DMS79 treated with DMSO at 0.1 percent for 48 hours (cell line): ENCODE data around the gene HYKK.
A peak's percentile ranks its signal among the peaks of the same experiment; 100 is the strongest.
"Not testable (repeated sequence)": the region's sequence is repeated elsewhere in the genome, so short reads cannot be mapped to it uniquely, and the experiment has no call there.

Experiments
- DNase-seq: peaks from one replicate; lab custom pipeline; 2025; lab: John Stamatoyannopoulos, UW

The HYKK gene

DNA sequence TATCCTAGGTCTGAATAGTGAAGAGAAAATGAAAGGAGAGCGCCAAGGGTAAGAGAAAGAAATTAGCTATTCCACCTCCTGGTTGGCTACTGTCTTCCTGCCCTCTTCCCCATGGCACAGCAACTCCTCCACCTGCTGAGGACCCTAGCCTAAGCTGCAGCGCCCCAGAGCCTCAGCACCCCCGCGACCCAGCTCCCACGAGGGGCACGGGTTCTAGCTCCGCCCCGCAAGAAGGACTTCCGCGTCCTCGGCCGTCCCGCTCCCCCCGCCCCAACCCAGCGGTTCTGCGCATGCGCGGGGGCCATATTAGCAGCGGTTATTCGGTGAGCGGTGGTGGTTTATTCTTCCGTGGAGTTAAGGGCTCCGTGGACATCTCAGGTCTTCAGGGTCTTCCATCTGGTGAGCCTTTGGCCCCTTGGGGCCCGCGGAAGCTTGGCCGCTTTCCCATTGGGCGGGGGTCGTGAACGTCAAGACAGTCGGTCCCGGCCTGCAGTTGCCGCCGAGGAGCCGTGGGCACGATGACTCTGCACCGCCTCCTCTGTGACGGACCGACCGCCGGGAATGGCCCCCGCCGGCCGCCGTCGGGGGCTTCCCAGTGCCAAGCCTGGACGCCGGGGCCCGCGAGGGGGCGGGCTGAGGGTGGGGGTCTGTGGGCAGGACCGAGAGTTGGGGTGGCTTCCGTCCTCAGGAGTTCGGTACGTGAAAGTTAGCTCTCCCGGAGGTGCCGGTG, 32.9 kb downstream of the HYKK start, which contains the start of gene PSMA4:
PSMA4 (plus strand) TSS at position 304 of the 730 bp plus-strand sequence. CDS start 1,484 bp downstream, outside the sequence.
- DNase-seq: peak; percentile 44

DNA sequence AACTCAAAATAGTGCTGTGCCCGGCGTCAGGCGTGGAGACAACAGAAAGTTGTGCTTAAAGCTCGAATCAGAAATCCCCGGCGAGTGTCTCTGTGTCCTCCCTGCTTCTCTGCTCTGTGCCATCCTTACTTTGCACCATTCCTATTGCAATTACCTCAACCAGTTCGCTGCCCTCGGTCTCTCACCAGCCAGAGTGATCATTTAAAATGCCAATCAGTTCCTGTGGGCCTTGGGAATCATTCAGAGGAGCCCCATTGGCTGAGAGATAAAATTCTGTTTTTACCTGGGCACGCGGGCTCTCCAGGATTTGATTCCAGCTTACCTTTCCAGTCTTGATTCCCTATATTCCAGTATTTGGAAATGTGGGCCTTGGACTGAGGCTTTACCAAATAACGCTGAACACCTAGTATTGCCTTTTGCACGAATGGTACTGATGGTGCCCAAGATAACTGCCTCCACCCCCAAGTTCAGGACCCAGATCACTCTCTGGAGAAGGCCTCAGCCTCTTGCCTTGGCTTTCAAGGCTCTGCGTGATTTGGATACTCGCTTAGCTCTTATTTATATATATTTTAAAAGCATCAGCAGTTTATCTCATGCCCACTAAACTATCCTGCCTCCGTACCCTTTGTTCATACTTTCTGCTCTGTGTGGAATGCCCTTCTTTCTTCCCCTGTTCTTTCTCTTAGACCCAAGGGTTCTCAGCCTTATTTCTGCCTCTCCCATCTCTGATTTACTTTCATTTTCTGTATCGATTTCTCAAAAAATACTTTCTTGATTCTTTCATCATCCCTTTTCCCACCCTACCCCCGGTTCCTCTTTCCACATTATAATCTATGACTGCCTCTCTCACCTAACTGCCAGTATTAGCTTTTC, 33.7 kb downstream of the HYKK start:
- no peak for DNase-seq

DNA sequence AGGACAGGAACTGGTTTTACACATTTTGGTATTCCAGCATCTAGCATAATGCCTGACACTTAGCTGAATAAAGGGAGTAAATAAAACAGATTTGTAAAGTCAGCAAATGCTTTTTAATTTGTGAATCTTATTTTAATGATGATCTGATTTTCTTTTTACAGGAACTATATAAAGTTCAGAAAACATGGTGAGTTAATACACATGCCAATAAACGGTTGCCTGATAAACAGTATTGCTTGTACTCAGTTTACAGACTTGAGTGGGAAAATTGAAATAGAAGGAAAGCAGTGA, 34.3 kb downstream of the HYKK start:
- no peak for DNase-seq

DNA sequence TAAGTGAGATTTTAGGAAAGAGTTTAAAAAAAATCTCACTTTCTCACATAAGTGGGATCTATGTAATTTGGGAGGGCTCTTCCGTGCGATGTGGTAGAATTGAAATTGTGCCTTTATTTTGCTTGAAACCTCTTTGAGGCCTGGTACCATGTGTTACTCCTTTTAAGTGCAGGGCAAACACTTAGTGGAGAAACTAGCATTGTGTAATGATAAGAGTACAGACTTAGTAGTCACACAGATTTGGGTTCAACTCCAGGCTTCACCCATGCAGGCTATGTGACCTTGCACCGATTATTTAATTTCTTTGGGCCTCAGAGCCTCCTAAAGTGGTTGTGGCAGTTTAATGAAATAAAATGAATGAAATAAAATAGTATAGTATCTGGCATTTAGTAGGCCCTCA, 35.3 kb downstream of the HYKK start:
- no peak for DNase-seq

DNA sequence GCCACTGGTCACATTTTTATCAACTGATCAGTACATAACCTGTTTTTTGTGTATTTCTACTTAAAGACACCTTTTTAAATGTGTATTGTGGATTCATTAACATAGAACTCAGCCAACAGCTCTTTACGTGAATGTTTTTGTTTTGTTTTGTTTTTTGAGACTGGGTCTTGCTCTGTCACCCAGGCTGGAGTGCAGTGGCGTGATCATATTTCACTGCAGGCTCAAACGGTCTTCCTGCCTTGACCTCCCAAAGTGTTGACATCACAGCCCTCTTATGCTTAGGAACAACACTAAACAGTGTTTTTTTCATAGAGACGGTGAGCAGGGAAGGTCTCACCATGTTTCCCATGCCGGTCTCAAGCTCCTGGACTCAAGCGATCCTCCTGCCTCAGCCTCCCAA, 42.8 kb downstream of the HYKK start:
- DNase-seq: no peak

DNA sequence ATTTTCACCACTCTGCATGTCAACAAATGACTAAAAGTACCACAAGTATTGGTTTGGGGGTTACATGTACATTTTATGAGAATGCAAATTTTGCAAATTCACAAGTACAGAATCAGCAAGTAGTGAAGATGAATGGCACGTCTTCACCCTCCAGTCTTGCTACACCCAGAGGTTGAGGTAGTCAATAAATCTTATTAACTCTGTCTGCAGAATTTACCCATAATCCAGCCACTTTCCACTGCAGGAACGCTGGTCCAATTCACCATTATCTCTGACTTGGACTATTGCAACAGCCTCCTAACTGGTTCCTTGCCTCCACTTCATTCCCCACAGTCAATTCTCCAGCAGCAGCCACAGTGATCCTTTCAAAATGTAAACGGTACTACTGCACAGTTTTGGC, 43.4 kb downstream of the HYKK start:
- DNase-seq: no peak

DNA sequence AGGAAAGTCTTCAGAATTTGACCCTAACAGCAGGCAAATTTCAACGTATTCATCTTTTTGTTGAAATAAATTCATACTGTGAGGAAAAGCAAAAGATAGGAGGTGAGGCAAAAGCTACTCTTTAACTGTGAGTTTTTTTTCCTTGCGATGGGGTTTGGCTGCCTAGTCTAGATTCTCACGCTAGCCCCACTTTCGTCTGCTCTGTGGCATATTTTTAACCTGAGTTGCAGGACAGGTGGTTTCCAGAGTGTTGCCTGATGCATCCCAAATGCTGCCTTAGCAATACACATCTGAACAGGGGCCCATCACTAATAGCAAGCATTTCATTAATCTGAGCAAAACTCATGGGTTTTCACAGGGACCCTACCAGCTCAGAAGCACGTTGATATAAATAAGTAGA, 44.5 kb downstream of the HYKK start:
- no peak for DNase-seq

DNA sequence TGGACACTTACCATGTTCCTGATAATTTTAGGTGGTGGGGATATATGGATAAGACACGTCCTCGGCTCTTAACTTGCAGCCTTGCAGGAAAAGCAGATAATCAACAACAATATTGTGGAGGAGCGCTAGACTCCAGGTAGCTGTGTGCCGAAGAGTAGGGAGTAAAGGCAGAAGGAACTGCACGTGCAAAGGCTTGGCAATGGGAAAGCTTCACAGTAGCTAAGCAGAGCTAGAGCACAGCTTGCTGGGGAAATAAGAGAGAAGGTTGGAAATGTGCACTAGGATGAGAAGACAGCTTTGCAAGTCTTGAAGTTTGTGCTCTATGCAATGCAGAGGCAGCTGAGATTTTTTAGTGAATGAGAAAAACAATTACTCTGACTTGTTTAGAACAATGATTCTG, 45.2 kb downstream of the HYKK start:
- DNase-seq: no peak

DNA sequence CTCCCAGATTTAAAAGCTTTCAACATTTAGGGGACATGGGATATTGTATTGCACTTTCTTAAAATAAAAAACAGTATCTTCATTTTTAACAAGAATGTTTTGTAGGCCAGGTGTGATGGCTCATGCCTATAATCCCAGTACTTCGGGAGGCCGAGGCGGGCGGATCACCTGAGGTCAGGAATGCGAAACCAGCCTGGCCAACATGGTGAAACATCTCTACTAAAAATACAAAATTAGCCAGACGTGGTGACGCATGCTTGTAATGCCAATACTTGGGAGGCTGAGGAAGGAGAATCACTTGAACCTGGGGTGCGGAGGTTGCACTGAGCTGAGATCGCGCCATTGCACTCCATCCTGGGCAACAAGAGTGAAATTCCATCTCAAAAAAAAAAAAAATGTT, 52.8 kb downstream of the HYKK start:
- DNase-seq: not testable (repeated sequence)

DNA sequence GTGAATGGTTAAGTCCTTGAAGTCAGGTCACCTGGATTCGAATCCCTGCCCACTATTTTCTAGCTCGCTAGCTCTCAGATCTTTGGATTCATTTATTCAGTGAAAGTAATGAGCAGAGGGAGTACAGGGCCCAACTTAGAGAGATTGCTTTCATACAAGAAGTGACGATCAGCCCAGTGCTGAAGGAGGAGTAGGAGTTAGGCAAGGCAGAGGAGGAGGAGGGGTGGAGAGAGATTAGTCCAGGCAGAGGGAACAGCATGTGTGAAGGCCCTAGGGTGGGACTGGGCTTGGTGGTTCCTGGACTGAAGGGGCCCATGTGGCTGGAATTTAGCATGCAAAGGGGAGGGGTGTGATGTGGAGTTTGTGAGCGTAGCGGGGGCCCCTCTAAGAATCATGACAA, 54.1 kb downstream of the HYKK start:
- DNase-seq: no peak

DNA sequence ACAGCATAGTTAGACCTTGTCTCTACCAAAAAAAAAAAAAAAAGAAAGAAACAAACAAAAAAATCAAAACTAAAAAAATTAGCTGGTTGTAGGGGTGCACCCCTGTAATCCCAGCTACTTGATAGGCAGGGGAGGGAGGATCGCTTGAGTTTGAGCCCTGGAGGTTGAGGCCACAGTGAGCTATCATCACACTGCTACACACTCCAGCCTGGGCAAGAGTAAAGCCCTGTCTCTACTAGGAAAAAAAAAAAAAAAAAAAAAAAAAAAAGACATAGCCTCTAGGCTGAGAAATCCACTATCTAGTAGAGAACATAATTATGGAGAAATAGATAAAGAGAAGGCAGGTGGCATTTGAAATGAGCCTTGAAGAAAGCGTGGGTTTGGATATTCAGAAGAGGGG, 55.7 kb downstream of the HYKK start:
- DNase-seq: no peak

DNA sequence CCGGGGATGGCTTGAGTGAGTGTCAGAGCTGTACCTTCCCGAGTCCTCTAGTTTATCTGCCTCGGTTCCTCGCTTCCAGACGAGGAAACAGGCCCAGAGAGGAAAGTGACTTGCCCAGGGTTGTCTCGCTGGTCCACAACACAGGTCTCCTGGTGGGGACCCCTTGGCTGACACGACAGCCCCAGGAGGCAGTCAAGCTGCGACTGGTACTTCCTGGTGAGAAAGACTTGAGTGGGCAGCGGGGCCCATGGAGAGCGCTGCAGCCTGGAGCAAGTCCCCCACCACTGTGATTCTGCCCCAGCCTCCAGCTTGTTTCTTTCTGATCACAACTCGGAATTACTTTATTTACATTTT, 57.3 kb downstream of the HYKK start:
- no peak for DNase-seq

DNA sequence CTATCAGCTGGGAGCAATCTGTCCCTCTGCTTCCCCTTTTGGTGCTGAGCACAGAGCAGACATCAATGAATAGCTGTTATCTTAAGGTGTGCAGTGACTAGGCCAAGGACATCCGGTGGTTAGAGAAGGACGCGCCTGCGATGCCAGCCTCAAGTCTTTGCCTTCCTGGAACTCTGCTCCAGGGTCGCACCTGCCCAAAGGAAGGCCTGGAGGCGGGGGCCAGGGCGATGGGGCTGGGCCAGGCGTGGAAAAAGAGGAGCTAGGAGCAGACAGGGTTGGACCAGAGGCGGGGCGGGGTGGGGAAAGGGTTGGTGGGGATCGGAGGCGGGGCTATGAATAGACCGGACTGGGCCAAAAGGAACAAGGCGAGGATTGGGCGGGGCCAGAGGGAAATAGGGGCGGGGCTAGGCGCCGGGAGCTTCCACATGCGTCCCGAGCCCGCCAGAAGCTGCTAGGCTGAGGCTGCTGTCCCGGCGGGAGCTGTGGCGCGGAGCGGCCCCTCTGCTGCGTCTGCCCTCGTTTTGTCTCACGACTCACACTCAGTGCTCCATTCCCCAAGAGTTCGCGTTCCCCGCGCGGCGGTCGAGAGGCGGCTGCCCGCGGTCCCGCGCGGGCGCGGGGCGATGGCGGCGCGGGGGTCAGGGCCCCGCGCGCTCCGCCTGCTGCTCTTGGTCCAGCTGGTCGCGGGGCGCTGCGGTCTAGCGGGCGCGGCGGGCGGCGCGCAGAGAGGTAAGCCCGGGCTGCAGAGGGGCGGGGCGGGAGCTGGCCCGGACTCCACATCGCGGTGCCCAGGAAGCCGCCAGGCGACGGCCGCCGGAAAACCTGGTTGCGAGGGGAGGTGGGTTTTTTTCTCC, 57.9 kb downstream of the HYKK start, which contains the start of gene CHRNA5:
CHRNA5 (plus strand) TSS at position 424 of the 854 bp plus-strand sequence; CDS start at position 624, 200 bp downstream.
- peak; percentile 56 for DNase-seq

DNA sequence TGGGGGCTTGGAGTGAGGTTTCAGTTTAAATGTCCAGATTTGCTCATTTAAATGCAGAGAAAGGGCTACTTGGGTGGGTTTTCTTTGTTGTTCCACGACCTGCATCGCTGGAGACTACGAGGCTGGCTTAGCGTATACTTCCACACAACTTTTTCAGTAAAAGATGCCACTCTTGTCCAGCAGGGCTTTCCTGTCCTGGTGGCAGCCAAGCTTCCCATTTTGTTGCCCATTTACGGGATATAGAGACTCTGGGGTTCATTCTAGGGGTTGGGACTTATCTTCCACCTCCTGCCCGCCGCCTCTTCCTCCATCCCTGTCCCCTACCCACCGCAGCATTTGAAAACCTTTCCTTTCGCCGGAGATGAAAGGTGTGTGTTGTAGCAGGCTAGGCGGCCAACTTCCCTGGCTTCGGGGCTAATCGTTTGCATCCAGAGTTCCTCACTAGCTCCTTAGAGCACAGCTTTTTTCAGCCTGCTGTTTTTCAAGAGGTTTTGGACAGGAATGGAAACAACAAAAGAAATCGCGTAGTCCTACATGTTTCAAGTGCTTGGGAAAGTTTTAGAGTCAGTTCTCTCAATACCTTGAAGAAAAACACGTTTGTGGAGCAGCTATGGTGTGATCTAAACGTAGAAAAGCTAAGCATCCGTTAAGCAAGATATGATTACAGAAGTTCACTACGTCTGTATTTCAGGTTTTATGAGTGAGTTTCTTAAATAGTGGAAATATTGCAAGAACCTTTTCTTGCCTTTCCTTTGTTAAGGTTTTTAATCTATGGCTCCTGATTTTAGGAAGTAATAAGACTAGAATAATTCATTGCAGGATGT, 58.8 kb downstream of the HYKK start:
- peak; percentile 22 for DNase-seq

DNA sequence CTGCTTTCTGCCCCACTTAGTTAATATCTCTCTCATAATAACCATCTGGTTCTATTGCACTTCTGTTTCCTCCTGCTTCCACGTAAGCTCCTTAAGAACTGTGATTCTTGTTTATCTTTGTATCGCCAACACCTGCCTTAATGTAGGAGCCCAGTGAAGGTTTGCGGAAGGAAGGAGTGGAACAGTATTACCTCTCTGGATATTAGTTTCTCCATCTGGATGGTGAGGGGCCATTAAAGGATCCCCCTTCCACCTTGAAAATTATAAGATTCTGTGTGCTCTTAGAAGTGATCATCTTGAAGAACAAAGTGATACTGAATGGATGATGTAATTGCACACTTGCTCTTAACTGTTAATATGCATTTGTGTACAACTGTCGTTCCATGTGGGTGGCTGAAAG, 60.2 kb downstream of the HYKK start:
- DNase-seq: peak; percentile 35

DNA sequence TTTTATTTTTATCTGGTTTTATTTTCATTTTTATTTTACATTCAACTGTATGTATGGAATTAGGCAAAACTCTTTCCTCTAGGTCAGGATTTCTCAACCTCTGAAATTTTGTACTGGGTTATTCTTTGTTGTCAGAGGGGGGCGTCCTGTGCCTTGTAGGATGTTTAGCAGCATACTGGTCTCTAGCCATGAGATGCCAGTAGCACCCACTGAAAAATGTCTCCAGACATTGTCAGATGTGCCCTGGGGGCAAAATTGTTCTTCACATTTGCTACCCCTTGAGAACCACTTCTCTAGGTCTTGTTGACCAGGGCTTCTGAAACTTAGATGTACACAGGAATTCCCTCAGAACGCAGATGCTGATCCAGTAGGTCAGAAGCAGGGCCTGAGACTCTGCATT, 63.3 kb downstream of the HYKK start:
- no peak for DNase-seq

DNA sequence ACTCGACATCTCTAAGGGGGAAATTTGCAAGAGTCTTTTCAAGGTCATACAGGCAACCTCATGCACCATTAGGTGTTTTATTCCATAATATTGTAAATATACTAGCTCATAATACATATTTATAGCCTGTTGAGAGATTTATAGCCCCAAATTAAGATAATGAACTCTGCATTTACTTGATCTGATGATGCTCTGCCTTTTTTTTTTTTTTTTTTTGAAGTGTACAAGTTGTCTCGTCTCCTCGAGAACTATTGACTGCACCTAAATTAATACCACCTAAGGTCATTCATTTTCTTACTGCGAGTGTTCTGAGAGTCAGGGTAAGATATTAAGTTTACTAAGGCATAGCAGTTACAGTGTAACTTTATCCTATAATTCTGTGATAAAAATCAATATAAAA, 64.0 kb downstream of the HYKK start:
- DNase-seq: no peak

DNA sequence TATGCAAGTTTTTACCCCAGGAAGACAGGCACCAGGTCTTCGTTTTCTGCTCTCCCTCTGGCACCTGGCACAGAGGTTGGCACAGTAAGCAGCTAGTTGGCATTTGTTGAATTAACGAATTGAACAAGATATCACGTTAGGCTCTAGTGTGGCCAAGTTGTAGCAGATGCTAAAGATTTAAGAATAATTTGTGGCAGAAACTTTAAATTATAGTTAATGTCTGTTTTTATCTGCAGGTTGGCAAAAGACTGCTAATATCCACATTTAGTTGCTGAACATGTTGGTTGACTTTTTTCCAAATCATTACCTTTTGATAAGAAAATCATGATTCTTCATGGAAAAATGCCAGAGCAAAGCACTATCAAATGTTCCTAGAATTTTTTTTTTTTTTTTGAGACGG, 66.0 kb downstream of the HYKK start:
- DNase-seq: no peak

DNA sequence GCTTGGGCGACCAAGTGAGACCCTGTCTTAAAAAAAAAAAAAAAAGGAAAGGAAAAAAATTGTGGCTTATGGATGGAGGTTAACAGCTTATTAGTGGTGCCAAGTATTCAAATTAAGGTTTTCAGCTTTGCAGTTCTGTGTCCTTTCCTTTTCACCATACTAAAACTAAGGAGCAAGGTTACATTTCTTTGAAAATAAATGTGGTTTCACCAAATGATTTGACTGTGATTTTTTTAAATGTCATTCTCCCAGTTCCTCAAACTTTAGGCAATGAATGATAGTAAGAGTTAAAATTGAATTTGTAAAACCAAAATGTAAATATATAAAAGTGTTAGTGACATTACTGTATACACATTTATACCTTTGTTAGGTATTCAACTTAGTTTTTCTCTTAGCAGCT, 67.6 kb downstream of the HYKK start:
- DNase-seq: no peak
